Duodenal mucosa (tissue), 2 donors: Measurements from ENCODE around the gene ACVR2B.

ENCODE experiments used
- H3K27ac ChIP-seq: one replicate; pipeline ENCODE4 v1.7.0; 2013; ENCODE audit warnings: low read depth, low read length
- H3K27me3 ChIP-seq, 2 donors: one replicate each; pipeline ENCODE4 v1.7.0; 2013; ENCODE audit warnings: low read length in 2 of 2, control low read depth in 1 of 2; ENCODE audit not compliant: insufficient read depth in 2 of 2, control insufficient read depth in 1 of 2
- H3K36me3 ChIP-seq, 2 donors: one replicate each; pipeline ENCODE4 v1.7.0; 2013; ENCODE audit warnings: low read length in 2 of 2, control low read depth in 1 of 2; ENCODE audit not compliant: insufficient read depth in 2 of 2, control insufficient read depth in 1 of 2
- H3K4me1 ChIP-seq, 2 donors: one replicate each; pipeline ENCODE4 v1.7.0; 2013; ENCODE audit warnings: low read length in 2 of 2, control low read depth in 1 of 2; ENCODE audit not compliant: insufficient read depth in 2 of 2, control insufficient read depth in 1 of 2
- H3K4me3 ChIP-seq, 2 donors: one replicate each; pipeline ENCODE4 v1.7.0; 2013; ENCODE audit warnings: low read length in 2 of 2, low read depth in 1 of 2
- H3K9ac ChIP-seq, 2 donors: one replicate each; pipeline ENCODE4 v1.7.0; 2013; ENCODE audit warnings: low read length in 2 of 2, low read depth in 1 of 2
- H3K9me3 ChIP-seq, 2 donors: one replicate each; pipeline ENCODE4 v1.7.0; 2013; ENCODE audit warnings: low read length in 2 of 2, control low read depth in 1 of 2; ENCODE audit not compliant: control insufficient read depth in 1 of 2

ACVR2B gene

GRCh38 chr3:38500688-38501417 lies 47.2 kb downstream of the ACVR2B start:
- Histone ChIP-seq H3K9ac (no peak overlapping the region), H3K4me3 (no peak overlapping the region), H3K9me3 (no peaks in the 10 kb centered on the region), H3K27me3 (no peaks in the 10 kb centered on the region), H3K4me1 (peaks cover 4 to 7% of the 10 kb centered on the region in 2 donors), H3K36me3 (peaks cover 5 to 6% of the 10 kb centered on the region in 2 donors), H3K27ac (no peak overlapping the region)

DNA sequence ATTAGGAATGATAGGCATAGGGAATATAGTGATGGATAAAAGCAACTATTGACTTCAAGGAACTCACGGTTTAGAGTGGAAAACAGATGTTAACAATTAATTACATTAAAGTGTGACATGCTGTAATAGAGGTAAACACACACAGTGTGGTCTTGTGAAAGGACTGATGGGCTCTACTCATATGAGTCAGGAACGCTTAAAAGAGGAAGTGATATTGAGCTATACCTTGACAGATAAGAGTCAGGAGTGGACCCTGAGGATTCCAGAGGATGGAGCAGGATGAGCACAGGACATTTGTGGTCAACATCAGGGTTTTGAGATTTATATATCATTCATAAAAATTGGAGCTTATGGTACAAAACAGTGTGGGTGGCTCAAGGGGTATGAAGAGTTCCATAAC lies 53.4 kb downstream of the ACVR2B start:
- H3K36me3 ChIP-seq: peaks cover 0 to 4% of the 10 kb centered on the region in 2 donors

GRCh38 chr3:38509732-38510131 lies 56.0 kb downstream of the ACVR2B start:
- no peak overlapping the region for H3K4me3 ChIP-seq
- H3K4me1 ChIP-seq: no peaks in the 10 kb centered on the region
- no peaks in the 10 kb centered on the region for H3K27me3 ChIP-seq
- H3K36me3 ChIP-seq: peaks cover 3 to 11% of the 10 kb centered on the region in 2 donors
- no peaks in the 10 kb centered on the region for H3K9me3 ChIP-seq
- H3K9ac ChIP-seq: no peak overlapping the region
- H3K27ac ChIP-seq: no peak overlapping the region

More for the DNA sequence above, 53.4 kb downstream of the ACVR2B start:
- Histone ChIP-seq H3K27me3 (no peaks in the 10 kb centered on the region), H3K27ac (no peak overlapping the region), H3K9me3 (no peaks in the 10 kb centered on the region), H3K4me1 (no peaks in the 10 kb centered on the region), H3K9ac (no peak overlapping the region), H3K4me3 (no peak overlapping the region)

DNA sequence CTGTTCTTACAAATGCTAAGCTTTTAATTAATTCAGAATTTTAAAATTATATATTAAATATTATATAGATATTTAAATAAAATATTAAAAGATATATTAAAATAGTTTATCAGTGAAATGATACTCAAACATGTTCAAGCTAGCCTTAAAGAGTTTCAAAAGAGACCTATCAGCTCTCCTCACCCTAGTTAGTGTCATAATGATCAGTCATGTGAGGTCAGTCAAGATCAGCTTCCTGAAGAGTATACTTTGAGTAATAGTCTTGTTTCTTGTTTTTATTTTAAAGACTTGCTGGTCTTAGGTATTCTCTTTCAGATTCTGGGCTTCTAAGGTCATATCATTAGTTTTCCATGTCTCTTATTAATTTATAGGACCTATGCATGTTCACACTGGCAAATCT lies 56.9 kb downstream of the ACVR2B start:
- H3K9ac ChIP-seq: no peak overlapping the region
- peaks cover 3 to 16% of the 10 kb centered on the region in 2 donors for H3K36me3 ChIP-seq

DNA sequence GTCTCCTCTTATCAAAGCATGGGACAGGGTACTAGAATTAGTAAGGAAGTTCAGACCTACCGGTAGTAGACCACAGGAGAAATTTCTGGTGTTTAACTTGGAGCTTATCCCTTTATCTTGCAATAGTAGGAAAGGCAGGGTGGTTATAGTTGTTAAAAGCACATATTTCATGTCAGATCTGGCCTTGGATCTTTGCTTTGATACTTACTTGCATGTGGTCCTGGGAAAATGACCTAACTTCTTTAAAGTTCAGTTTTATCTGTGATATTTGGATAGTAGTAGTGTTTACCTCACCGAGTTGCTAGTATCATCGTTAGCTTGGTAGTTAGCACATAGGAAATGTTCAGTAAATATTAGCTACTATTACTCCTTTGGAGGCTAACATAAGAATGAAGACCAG lies 57.9 kb downstream of the ACVR2B start:
- H3K36me3 ChIP-seq: peaks cover 3 to 16% of the 10 kb centered on the region in 2 donors
- H3K4me1 ChIP-seq: no peaks in the 10 kb centered on the region
- no peaks in the 10 kb centered on the region for H3K9me3 ChIP-seq

More for the DNA sequence above, 56.9 kb downstream of the ACVR2B start:
- H3K4me3 ChIP-seq: no peak overlapping the region
- H3K27me3 ChIP-seq: no peaks in the 10 kb centered on the region
- no peaks in the 10 kb centered on the region for H3K9me3 ChIP-seq
- H3K27ac ChIP-seq: no peak overlapping the region
- H3K4me1 ChIP-seq: no peaks in the 10 kb centered on the region

DNA sequence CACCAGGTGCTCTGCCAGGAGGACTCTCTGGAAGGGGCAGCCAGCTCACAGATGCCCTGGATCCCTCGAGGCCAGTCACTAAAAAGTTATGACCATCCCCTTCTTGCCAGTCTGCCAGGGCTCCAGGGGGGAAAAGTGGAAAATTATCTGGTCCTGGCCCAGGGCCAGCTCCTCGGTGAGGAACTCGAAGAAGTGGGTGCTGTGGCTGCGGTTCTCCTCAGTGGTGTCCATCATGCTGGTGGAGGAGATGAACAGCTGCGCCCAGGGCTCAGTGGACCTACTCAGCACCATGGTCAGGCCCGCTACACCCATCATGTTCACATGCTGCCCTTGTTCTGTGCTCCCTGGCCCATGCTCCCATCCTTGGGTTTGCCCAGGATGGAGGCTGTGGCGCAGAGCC lies 61.7 kb downstream of the ACVR2B start:
- H3K36me3 ChIP-seq: peaks cover 3 to 11% of the 10 kb centered on the region in 2 donors
- no peaks in the 10 kb centered on the region for H3K4me1 ChIP-seq
- no peak overlapping the region for H3K27ac ChIP-seq

More for the DNA sequence above, 57.9 kb downstream of the ACVR2B start:
- Histone ChIP-seq H3K4me3 (no peak overlapping the region), H3K27ac (no peak overlapping the region), H3K27me3 (no peaks in the 10 kb centered on the region), H3K9ac (no peak overlapping the region)

DNA sequence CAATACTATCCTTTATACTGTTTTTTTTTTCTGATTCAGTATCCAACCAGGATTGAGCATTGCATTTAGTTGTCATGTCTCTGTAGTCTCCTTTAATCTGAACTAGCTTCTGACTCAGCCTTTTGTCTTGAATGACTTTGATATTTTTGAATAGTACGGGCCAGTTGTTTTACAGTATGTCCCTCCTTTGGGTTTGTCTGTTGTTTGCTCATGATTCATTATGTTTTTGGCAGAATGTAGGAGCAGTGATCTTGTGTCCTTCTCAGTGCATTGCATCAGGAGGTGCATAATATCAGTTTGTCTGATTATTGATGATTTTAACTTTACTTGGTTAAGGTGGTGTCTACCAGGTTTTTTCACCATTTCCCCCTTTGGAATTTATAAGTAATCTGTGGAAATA lies 63.0 kb downstream of the ACVR2B start:
- no peak overlapping the region for H3K27ac ChIP-seq
- H3K4me1 ChIP-seq: no peaks in the 10 kb centered on the region
- H3K9ac ChIP-seq: no peak overlapping the region
- no peak overlapping the region for H3K4me3 ChIP-seq
- no peaks in the 10 kb centered on the region for H3K27me3 ChIP-seq
- no peaks in the 10 kb centered on the region for H3K9me3 ChIP-seq
- peaks cover 3 to 11% of the 10 kb centered on the region in 2 donors for H3K36me3 ChIP-seq

More for the DNA sequence above, 61.7 kb downstream of the ACVR2B start:
- Histone ChIP-seq H3K9ac (no peak overlapping the region), H3K9me3 (no peaks in the 10 kb centered on the region), H3K4me3 (no peak overlapping the region), H3K27me3 (no peaks in the 10 kb centered on the region)

DNA sequence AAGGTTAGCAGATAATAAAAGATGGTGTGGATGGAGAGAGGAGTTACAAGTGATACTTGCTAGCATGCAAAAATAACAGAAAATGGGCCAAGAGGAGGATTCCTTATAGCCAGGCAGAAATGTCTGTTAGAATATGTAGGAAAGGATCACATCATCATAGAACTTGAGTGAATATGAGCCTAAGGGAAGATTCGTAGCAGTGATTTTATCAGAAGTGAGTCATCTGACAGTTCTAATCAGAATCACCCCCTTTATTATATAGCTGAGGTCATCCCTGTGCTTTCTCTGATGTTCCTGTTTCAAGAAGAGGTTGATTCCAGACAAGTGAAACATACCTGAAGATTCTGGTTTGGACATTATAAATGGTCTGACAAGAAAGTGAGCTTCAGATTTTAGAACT lies 65.3 kb downstream of the ACVR2B start:
- Histone ChIP-seq H3K36me3 (peaks cover 0 to 10% of the 10 kb centered on the region in 2 donors), H3K27ac (no peak overlapping the region), H3K27me3 (no peaks in the 10 kb centered on the region), H3K4me3 (no peak overlapping the region), H3K9me3 (no peaks in the 10 kb centered on the region), H3K9ac (no peak overlapping the region), H3K4me1 (no peaks in the 10 kb centered on the region)

DNA sequence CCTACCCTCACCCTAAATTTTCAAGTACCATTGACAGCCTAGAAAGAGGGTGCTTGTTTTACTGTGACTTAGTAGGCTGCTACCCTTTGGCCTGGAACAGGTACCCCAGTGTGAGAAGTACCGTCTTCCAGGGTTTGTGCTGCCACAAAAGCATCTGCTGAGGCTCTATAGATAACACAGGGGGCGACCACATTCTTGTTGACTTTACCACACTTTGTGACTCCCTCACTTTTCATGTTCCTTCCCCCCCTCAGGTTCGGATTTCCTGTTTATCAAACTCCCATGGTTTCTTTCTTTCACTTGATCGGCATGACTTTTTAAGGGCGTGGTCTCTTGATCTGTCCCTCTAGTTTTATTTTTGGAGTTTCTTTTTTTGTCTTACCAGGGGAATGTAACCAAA lies 66.0 kb downstream of the ACVR2B start:
- H3K27ac ChIP-seq: no peak overlapping the region
- peaks cover 2 to 14% of the 10 kb centered on the region in 2 donors for H3K36me3 ChIP-seq
- no peak overlapping the region for H3K4me3 ChIP-seq
- H3K4me1 ChIP-seq: no peaks in the 10 kb centered on the region
- H3K27me3 ChIP-seq: no peaks in the 10 kb centered on the region
- H3K9me3 ChIP-seq: no peaks in the 10 kb centered on the region
- H3K9ac ChIP-seq: no peak overlapping the region

DNA sequence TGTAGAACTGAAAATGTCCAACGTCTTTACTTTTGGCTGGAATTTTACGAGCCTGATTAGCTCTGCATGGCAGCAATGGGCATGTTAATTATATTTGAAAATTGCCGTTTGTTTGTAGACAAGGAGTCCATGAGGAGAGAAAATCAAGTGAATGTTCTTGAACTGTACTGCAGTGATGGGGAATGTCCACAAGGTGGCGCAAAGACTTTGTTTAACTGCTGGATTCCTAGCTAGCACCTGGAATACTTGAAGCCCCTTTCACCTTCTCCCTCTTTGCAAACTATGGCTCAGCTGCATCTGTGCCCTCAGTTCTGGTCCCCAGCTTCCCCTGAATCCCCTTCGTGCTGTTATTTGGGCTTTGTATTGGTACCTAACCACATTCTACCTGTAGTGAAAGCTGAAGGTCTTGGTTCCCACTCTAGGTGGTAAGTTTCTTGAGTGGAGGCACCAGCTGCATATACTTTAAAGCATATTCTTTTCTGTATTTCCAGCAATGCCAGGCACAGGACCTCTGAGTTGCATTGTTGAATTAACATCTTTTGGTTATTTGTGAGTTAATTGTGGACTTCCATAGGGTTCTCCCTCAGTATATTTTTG lies 67.8 kb downstream of the ACVR2B start:
- Histone ChIP-seq H3K9ac (no peak overlapping the region), H3K4me1 (no peaks in the 10 kb centered on the region), H3K36me3 (peaks cover 4 to 17% of the 10 kb centered on the region in 2 donors), H3K9me3 (no peaks in the 10 kb centered on the region), H3K27me3 (no peaks in the 10 kb centered on the region), H3K27ac (no peak overlapping the region), H3K4me3 (no peak overlapping the region)
